ENCODE measurements around the gene BBS7. TPM values are rescaled to one million over a fixed set of nuclear protein-coding genes. Genes with fewer than 3 reads are reported as not detected.
A peak's percentile ranks its signal among the peaks of the same experiment; 100 is the strongest.

Gene BBS7
- total and polyA plus RNA-seq, 2 of the 13 experiments (the other 11 are each of a cell fraction or from before 2014, with no cell fraction given), result 9.0 to 15.7 TPM

- TF ChIP-seq CTCF (CRISPR knock-in tag; IDR thresholded peaks at IDR 0.05), result peak; percentile 20
- TF ChIP-seq ZNF274 (CRISPR knock-in tag; IDR thresholded peaks at IDR 0.05), result peak; percentile 99
- TF ChIP-seq YY1 (IDR thresholded peaks at IDR 0.05; ENCODE audit: insufficient read depth, insufficient replicate concordance, low read depth, low read length), result peak; percentile 70
- peak; percentile 14; the same call in 1 of the 2 replicates for TF ChIP-seq CEBPG (CRISPR knock-in tag; IDR thresholded peaks at IDR 0.05)
- no peak for TF ChIP-seq ZNF788 (CRISPR knock-in tag; IDR thresholded peaks at IDR 0.05; ENCODE audit: borderline replicate concordance)
- TF ChIP-seq ZSCAN21 (CRISPR knock-in tag; IDR thresholded peaks at IDR 0.05; ENCODE audit: borderline replicate concordance), result 0 out of 2 replicates have a peak, but pooled peaks have one; percentile 8
- 0 out of 2 replicates have a peak, but pooled peaks have one; percentile 36 for TF ChIP-seq SMYD3 (CRISPR knock-in tag; IDR thresholded peaks at IDR 0.05)
- 0 out of 2 replicates have a peak, but pooled peaks have one; percentile 12 for TF ChIP-seq ZNF891 (CRISPR knock-in tag; IDR thresholded peaks at IDR 0.05)
- TF ChIP-seq NR2F6 (IDR thresholded peaks at IDR 0.05), result 0 out of 2 replicates have a peak, but pooled peaks have one; percentile 21
- no peak for TF ChIP-seq NR2F6 (CRISPR knock-in tag; IDR thresholded peaks at IDR 0.05)
- peak in 1 of 2 experiments; percentile 33; a peak in 1 of 4 replicates for TF ChIP-seq POLR2A (IDR thresholded peaks at IDR 0.05; ENCODE audit: insufficient read depth in 1 of 2, low read depth in 2 of 2, low read length in 2 of 2)
- TF ChIP-seq TERF1 (CRISPR knock-in tag; IDR thresholded peaks at IDR 0.05), result peak; percentile 52; the same call in 1 of the 2 replicates
- TF ChIP-seq ZNF878 (CRISPR knock-in tag; IDR thresholded peaks at IDR 0.05), result 0 out of 2 replicates have a peak, but pooled peaks have one; percentile 31
- TF ChIP-seq JUNB (CRISPR knock-in tag; IDR thresholded peaks at IDR 0.05; ENCODE audit: borderline replicate concordance), result no peak
- no peak for TF ChIP-seq CBX2 (IDR thresholded peaks at IDR 0.05; ENCODE audit: low read depth, low read length)
- 0 out of 2 replicates have a peak, but pooled peaks have one; percentile 23 for TF ChIP-seq CBX2 (CRISPR knock-in tag; IDR thresholded peaks at IDR 0.05; ENCODE audit: low read depth)
- 0 out of 2 replicates have a peak, but pooled peaks have one; percentile 17 for TF ChIP-seq GFI1 (CRISPR knock-in tag; IDR thresholded peaks at IDR 0.05; ENCODE audit: borderline replicate concordance)
- TF ChIP-seq ZNF614 (CRISPR knock-in tag; IDR thresholded peaks at IDR 0.05; ENCODE audit: borderline replicate concordance), result no peak
- 0 out of 2 replicates have a peak, but pooled peaks have one; percentile 52 for TF ChIP-seq RARG (CRISPR knock-in tag; IDR thresholded peaks at IDR 0.05; ENCODE audit: low read depth)
- 0 out of 2 replicates have a peak, but pooled peaks have one; percentile 56 for TF ChIP-seq POGK (CRISPR knock-in tag; conservative IDR thresholded peaks at IDR 0.05)
- no peak for TF ChIP-seq ZNF792 (CRISPR knock-in tag; IDR thresholded peaks at IDR 0.05)
- no peak for TF ChIP-seq ZNF749 (CRISPR knock-in tag; IDR thresholded peaks at IDR 0.05; ENCODE audit: borderline replicate concordance)
- TF ChIP-seq ZBTB3 (CRISPR knock-in tag; IDR thresholded peaks at IDR 0.05; ENCODE audit: borderline replicate concordance, low read depth), result 0 out of 2 replicates have a peak, but pooled peaks have one; percentile 2
- TF ChIP-seq ZNF724P (CRISPR knock-in tag; IDR thresholded peaks at IDR 0.05; ENCODE audit: borderline replicate concordance), result 0 out of 2 replicates have a peak, but pooled peaks have one; percentile 2
- TF ChIP-seq POLR2AphosphoS5 (IDR thresholded peaks at IDR 0.05; ENCODE audit: low read depth, low read length), result peak; percentile 35; the same call in 1 of the 2 replicates
- no peak for TF ChIP-seq NFRKB (IDR thresholded peaks at IDR 0.05)
- TF ChIP-seq SP2 (CRISPR knock-in tag; IDR thresholded peaks at IDR 0.05), result 0 out of 2 replicates have a peak, but pooled peaks have one; percentile 7
These were observed 47.3 kb downstream of the BBS7 start (continued) for GRCh38 chr4:121822796-121823504.

All from HepG2 (cell line).